HepG2 (cell line): Measurements from ENCODE around the gene SEC14L5. TPM values are rescaled to one million over a fixed set of nuclear protein-coding genes. Genes with fewer than 3 reads are reported as not detected.
A peak's percentile ranks its signal among the peaks of the same experiment; 100 is the strongest.

Experiments used
- AFF4 ChIP-seq: sonication (generic); formaldehyde crosslinking; IDR thresholded peaks from 2 replicates; pipeline ENCODE4 v1.4.0; 2020; ENCODE audit warnings: missing genetic modification reagents
- GTF3A ChIP-seq: sonication (generic); formaldehyde crosslinking; conservative IDR thresholded peaks from 2 replicates; pipeline ENCODE4 v1.4.0; 2020; ENCODE audit warnings: mild to moderate bottlenecking, missing genetic modification reagents
- KLF11 ChIP-seq: IDR thresholded peaks from 2 replicates; pipeline ENCODE4 v1.6.1; 2016; ENCODE audit warnings: missing compliant biosample characterization
- NCOA1 ChIP-seq: sonication (generic); formaldehyde crosslinking; IDR thresholded peaks from 2 replicates; pipeline ENCODE4 v1.9.0; 2021; ENCODE audit warnings: missing genetic modification reagents
- NR3C1 ChIP-seq: sonication (generic); formaldehyde crosslinking; IDR thresholded peaks from 2 replicates; pipeline ENCODE4 v1.4.0; 2020; ENCODE audit warnings: missing genetic modification reagents
- PCBP1 ChIP-seq: fragments of 200-400 bp; formaldehyde crosslinking; IDR thresholded peaks from 2 replicates; pipeline ENCODE4 v1.6.1; 2017; ENCODE audit warnings: mild to moderate bottlenecking, low read depth, low read length, borderline replicate concordance
- RORA ChIP-seq: sonication (generic); formaldehyde crosslinking; IDR thresholded peaks from 2 replicates; pipeline ENCODE4 v1.5.0; 2020; ENCODE audit warnings: mild to moderate bottlenecking, missing genetic modification reagents, moderate library complexity
- SNAI1 ChIP-seq: sonication (generic); formaldehyde crosslinking; IDR thresholded peaks from 2 replicates; pipeline ENCODE4 v1.5.0; 2020; ENCODE audit warnings: mild to moderate bottlenecking, missing genetic modification reagents, borderline replicate concordance
- SNAPC4 ChIP-seq: sonication (generic); formaldehyde crosslinking; IDR thresholded peaks from 2 replicates; pipeline ENCODE4 v1.4.0; 2020; ENCODE audit warnings: mild to moderate bottlenecking, missing genetic modification reagents
- SP4 ChIP-seq: sonication (generic); formaldehyde crosslinking; IDR thresholded peaks from 2 replicates; pipeline ENCODE4 v1.8.1; 2023; ENCODE audit warnings: mild to moderate bottlenecking, missing genetic modification reagents
- ZGPAT ChIP-seq: IDR thresholded peaks from 2 replicates; pipeline ENCODE4 v1.6.1; 2016; ENCODE audit warnings: mild to moderate bottlenecking
- ZNF251 ChIP-seq: sonication (generic); formaldehyde crosslinking; IDR thresholded peaks from 2 replicates; pipeline ENCODE4 v1.9.0; 2021; ENCODE audit warnings: mild to moderate bottlenecking, missing genetic modification reagents
- ZNF383 ChIP-seq: sonication (generic); formaldehyde crosslinking; IDR thresholded peaks from 2 replicates; pipeline ENCODE4 v1.4.0; 2020; ENCODE audit warnings: missing genetic modification reagents, mild to moderate bottlenecking, borderline replicate concordance
- ZNF589 ChIP-seq: sonication (generic); formaldehyde crosslinking; conservative IDR thresholded peaks from 2 replicates; pipeline ENCODE4 v1.8.0; 2022; ENCODE audit warnings: mild to moderate bottlenecking, moderate library complexity, missing genetic modification reagents
- polyA plus RNA-seq, 8 experiments: library from polyadenylated mRNA; depleted of rRNA in 3 of 8; stranded (reverse) in 7 of 8; unstranded in 1 of 8; fragments of >200 nt; fragmentation: Illumina TruSeq in 4 of 8; extraction: Trizol in 4 of 8; gene quantifications; 2 replicates each; pipeline versions ENCODE4 v1.2.1 to v1.2.3, GENCODE V29; 2011 to 2016; ENCODE audit warnings: low read depth in 4 of 8, missing spikeins in 1 of 8, mixed read lengths in 1 of 8; ENCODE audit not compliant: insufficient read depth in 1 of 8
- total RNA-seq, 5 experiments: library from RNA; depleted of rRNA; stranded (reverse); fragments of >200 nt; fragmentation: Illumina TruSeq; extraction: Trizol; gene quantifications; 2 replicates each; pipeline ENCODE4 v1.2.3, GENCODE V29; 2016; ENCODE audit warnings: low read depth in 1 of 5
- TF ChIP-seq, protein P1 (sequence below): sonication (generic); formaldehyde crosslinking; conservative IDR thresholded peaks from 2 replicates; pipeline ENCODE4 v1.4.0; 2020; ENCODE audit warnings: missing genetic modification reagents

SEC14L5 gene
- total and polyA plus RNA-seq, 2 of the 13 experiments (the other 11 are each of a cell fraction or from before 2014, with no cell fraction given), result 0.40 to 0.42 TPM

GRCh38 chr16:4944333-4945281, 13.5 kb upstream of the SEC14L5 start (continued):
- TF ChIP-seq SNAPC4 (CRISPR knock-in tag) (no peak), AFF4 (CRISPR knock-in tag) (no peak), SNAI1 (CRISPR knock-in tag) (no peak), ZNF251 (CRISPR knock-in tag) (no peak), PCBP1 (peak; percentile 78; the same call in 1 of the 2 replicates), SP4 (CRISPR knock-in tag) (peak; percentile 70; the same call in 1 of the 2 replicates), NR3C1 (CRISPR knock-in tag) (no peak), RORA (no peak), ZGPAT (CRISPR knock-in tag) (peak; percentile 99), ZNF589 (no peak), ZNF383 (CRISPR knock-in tag) (no peak), GTF3A (no peak), KLF11 (CRISPR knock-in tag) (no peak), NCOA1 (CRISPR knock-in tag) (no peak)
- TF ChIP-seq, protein P1, sequence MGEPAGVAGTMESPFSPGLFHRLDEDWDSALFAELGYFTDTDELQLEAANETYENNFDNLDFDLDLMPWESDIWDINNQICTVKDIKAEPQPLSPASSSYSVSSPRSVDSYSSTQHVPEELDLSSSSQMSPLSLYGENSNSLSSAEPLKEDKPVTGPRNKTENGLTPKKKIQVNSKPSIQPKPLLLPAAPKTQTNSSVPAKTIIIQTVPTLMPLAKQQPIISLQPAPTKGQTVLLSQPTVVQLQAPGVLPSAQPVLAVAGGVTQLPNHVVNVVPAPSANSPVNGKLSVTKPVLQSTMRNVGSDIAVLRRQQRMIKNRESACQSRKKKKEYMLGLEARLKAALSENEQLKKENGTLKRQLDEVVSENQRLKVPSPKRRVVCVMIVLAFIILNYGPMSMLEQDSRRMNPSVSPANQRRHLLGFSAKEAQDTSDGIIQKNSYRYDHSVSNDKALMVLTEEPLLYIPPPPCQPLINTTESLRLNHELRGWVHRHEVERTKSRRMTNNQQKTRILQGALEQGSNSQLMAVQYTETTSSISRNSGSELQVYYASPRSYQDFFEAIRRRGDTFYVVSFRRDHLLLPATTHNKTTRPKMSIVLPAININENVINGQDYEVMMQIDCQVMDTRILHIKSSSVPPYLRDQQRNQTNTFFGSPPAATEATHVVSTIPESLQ (CRISPR knock-in tag), result no peak
